ENCODE data around the gene CCDC61.

CCDC61 gene, protein sequence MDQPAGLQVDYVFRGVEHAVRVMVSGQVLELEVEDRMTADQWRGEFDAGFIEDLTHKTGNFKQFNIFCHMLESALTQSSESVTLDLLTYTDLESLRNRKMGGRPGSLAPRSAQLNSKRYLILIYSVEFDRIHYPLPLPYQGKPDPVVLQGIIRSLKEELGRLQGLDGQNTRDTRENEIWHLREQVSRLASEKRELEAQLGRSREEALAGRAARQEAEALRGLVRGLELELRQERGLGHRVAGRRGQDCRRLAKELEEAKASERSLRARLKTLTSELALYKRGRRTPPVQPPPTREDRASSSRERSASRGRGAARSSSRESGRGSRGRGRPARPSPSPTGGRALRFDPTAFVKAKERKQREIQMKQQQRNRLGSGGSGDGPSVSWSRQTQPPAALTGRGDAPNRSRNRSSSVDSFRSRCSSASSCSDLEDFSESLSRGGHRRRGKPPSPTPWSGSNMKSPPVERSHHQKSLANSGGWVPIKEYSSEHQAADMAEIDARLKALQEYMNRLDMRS

GRCh38 chr19:45994998-45995714 is at the start of gene CCDC61:
Gene CCDC61 (plus strand): TSS chr19:45995467. CDS start chr19:46003019, 7,552 bp downstream.
- Mint-ChIP-seq H3K4me1 (peaks cover 21% of the 10 kb centered on the region), H3K27me3 (peaks cover 23% of the 10 kb centered on the region), H3K9me3 (no peaks in the 10 kb centered on the region), H3K27ac (no peak within 1 kb of the TSS), H3K4me3 (no peak within 1 kb of the TSS), H3K36me3 (no peaks in the 10 kb centered on the region)
- CTCF ChIA-PET: interaction anchor here (0.6 to 1.8 kb wide), 4 partner anchors 11 to 226 kb away, joined by 3 to 7 read pairs (median 3); partner anchors contain the start of gene SIX5
- DNase-seq: peak; percentile 97

- H3K4me3 Mint-ChIP-seq: no peak overlapping the region
These were observed 47.3 kb upstream of the CCDC61 start for GRCh38 chr19:45947926-45948325.

DNA sequence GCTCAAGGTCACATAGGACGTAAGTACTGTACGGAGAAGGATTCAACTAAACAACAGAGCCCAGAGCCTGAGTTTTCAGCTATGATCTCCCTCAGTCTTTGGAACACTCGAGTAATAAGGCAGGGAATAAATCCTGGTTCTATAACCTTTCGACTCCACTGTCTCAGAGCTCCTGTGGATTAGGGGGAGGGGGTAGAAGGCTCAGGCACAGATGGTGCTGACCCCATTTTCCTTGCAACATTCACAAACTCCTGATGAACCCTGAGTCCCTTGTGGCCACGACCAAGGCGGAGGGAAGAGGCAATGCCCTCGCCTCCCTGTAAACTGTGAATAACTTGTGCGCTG is 43.0 kb upstream of the CCDC61 start:
- Mint-ChIP-seq H3K27me3 (peaks cover 35% of the 10 kb centered on the region), H3K36me3 (no peaks in the 10 kb centered on the region), H3K4me1 (peaks cover 29% of the 10 kb centered on the region), H3K9me3 (peaks cover 3% of the 10 kb centered on the region), H3K27ac (no peak overlapping the region), H3K4me3 (no peak overlapping the region)
- CTCF ChIA-PET: interaction anchor here (0.6 kb wide), 1 partner anchor 1599 kb away, joined by 3 read pairs; no protein-coding TSS in a partner anchor
- no peak for DNase-seq

More at GRCh38 chr19:45947926-45948325, 47.3 kb upstream of the CCDC61 start:
- CTCF ChIA-PET: interaction anchor here (0.8 kb wide), 1 partner anchor 64 kb away, joined by 3 read pairs; no protein-coding TSS in a partner anchor
- H3K27me3 Mint-ChIP-seq: peaks cover 29% of the 10 kb centered on the region
- H3K27ac Mint-ChIP-seq: no peak overlapping the region
- no peaks in the 10 kb centered on the region for H3K9me3 Mint-ChIP-seq
- DNase-seq: no peak
- H3K36me3 Mint-ChIP-seq: no peaks in the 10 kb centered on the region
- peaks cover 9% of the 10 kb centered on the region for H3K4me1 Mint-ChIP-seq

DNA sequence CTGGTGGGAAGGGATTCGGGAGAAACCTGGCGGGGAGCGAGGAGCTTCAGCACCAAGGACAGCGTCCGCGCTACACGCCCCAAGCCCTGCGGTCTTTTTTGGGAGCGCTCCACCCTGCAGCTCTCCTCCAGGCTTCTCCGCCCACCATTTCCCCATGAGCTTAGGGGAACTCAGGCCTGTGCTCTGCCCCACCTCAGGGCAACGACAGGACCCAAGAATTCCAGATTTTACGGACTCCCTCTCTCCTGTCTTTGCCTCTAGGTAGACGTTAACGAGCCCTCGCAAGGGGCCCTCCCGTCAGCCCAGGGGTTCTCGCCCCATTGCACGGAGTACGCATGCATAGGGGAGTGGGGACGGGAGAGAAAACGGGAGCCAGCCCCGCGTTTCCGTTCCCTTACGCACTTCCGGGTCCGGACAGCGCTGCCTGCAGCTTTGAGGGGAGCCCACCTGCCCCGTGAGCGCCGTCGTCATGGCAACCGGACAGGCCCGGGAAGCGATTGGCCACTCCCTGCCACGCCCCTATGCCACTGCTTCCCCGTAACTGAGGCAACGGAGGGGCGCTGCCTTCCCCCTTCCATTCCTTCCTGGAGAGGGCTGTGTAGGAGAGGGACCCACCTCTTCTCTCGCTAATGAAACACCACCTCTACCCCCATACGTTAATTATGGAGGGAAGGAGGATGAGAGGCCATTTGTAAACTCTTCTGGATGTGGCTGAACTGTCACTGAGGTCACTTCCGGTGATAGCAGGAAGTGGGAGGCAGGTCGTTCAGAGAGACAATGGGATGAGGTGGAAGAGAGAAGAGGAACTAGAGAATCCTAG is 42.4 kb upstream of the CCDC61 start:
- peak; percentile 74 for DNase-seq
- Mint-ChIP-seq H3K4me1 (peaks cover 29% of the 10 kb centered on the region), H3K36me3 (no peaks in the 10 kb centered on the region), H3K9me3 (peaks cover 3% of the 10 kb centered on the region), H3K27ac (peak overlapping the region; percentile 70), H3K27me3 (peaks cover 33% of the 10 kb centered on the region), H3K4me3 (peak overlapping the region; percentile 63)
- CTCF ChIA-PET: interaction anchor here (0.6 kb wide), 1 partner anchor 1598 kb away, joined by 3 read pairs; no protein-coding TSS in a partner anchor

DNA sequence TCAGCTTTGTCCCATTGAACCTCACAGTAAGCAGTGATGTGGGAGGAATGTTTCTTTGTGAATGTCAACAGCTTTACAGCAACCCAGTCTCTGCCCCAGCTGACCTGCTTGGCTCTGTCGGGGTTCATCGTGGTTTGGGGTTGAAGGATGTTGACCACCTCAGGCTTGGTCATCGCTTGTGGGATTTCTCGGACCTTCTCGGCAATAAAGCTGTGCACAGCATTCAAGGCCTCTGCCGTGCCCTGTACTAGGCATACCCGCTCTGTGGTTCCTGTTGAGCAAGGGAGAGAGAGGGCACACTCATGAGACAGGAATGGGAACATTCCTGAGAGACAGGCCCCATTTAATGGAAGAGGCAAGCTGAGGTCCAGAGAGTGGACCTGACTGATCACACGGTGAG is 41.6 kb upstream of the CCDC61 start:
- H3K4me1 Mint-ChIP-seq: peaks cover 29% of the 10 kb centered on the region
- no peak overlapping the region for H3K4me3 Mint-ChIP-seq
- DNase-seq: no peak
- H3K27me3 Mint-ChIP-seq: peaks cover 40% of the 10 kb centered on the region
- no peaks in the 10 kb centered on the region for H3K36me3 Mint-ChIP-seq
- H3K9me3 Mint-ChIP-seq: peaks cover 3% of the 10 kb centered on the region
- H3K27ac Mint-ChIP-seq: no peak overlapping the region
- CTCF ChIA-PET: no interaction called here

GRCh38 chr19:45954156-45954555 is 41.1 kb upstream of the CCDC61 start:
- CTCF ChIA-PET: no interaction called here
- H3K4me3 Mint-ChIP-seq: no peak overlapping the region
- no peak overlapping the region for H3K27ac Mint-ChIP-seq
- H3K4me1 Mint-ChIP-seq: peaks cover 29% of the 10 kb centered on the region
- DNase-seq: no peak
- peaks cover 44% of the 10 kb centered on the region for H3K27me3 Mint-ChIP-seq
- peaks cover 3% of the 10 kb centered on the region for H3K9me3 Mint-ChIP-seq
- no peaks in the 10 kb centered on the region for H3K36me3 Mint-ChIP-seq

GRCh38 chr19:45955905-45956608 is 39.2 kb upstream of the CCDC61 start:
- peaks cover 3% of the 10 kb centered on the region for H3K9me3 Mint-ChIP-seq
- no peaks in the 10 kb centered on the region for H3K36me3 Mint-ChIP-seq
- DNase-seq: no peak
- H3K4me3 Mint-ChIP-seq: no peak overlapping the region
- peaks cover 64% of the 10 kb centered on the region for H3K27me3 Mint-ChIP-seq
- H3K4me1 Mint-ChIP-seq: peaks cover 29% of the 10 kb centered on the region
- no peak overlapping the region for H3K27ac Mint-ChIP-seq
- CTCF ChIA-PET: no interaction called here

DNA sequence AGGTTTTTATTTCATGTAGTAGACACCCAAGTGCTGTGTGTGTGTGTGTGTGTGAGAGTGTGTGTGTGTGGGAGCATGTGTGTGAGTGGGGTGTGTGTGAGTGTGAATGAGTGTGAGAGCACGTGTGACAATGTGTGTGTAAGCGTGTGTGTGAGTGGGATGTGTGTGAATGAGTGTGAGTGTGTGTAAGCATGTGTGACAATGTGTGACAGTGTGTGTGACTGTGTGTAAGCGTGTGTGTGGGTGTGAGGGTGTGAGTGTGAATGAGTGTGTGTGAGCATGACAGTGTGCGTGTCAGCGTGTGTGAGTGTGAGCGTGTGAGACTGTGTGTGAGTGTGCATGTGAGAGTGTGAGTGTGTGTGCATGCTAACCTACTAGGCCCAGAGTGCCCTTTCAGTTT is 36.9 kb upstream of the CCDC61 start:
- no peaks in the 10 kb centered on the region for H3K9me3 Mint-ChIP-seq
- no peak overlapping the region for H3K27ac Mint-ChIP-seq
- H3K27me3 Mint-ChIP-seq: peaks cover 71% of the 10 kb centered on the region
- no peaks in the 10 kb centered on the region for H3K36me3 Mint-ChIP-seq
- H3K4me3 Mint-ChIP-seq: no peak overlapping the region
- DNase-seq: no peak
- H3K4me1 Mint-ChIP-seq: peaks cover 16% of the 10 kb centered on the region
- CTCF ChIA-PET: no interaction called here

GRCh38 chr19:45958769-45959516 is 36.3 kb upstream of the CCDC61 start:
- H3K4me1 Mint-ChIP-seq: peaks cover 10% of the 10 kb centered on the region
- H3K27me3 Mint-ChIP-seq: peaks cover 72% of the 10 kb centered on the region
- no peaks in the 10 kb centered on the region for H3K9me3 Mint-ChIP-seq
- CTCF ChIA-PET: interaction anchor here (1.3 kb wide), 1 partner anchor 33 kb away, joined by 3 read pairs; no protein-coding TSS in a partner anchor
- no peak overlapping the region for H3K27ac Mint-ChIP-seq
- no peak for DNase-seq
- no peak overlapping the region for H3K4me3 Mint-ChIP-seq
- no peaks in the 10 kb centered on the region for H3K36me3 Mint-ChIP-seq

- H3K36me3 Mint-ChIP-seq: no peaks in the 10 kb centered on the region
- DNase-seq: no peak
- peaks cover 9% of the 10 kb centered on the region for H3K4me1 Mint-ChIP-seq
- H3K4me3 Mint-ChIP-seq: no peak overlapping the region
- peaks cover 70% of the 10 kb centered on the region for H3K27me3 Mint-ChIP-seq
- CTCF ChIA-PET: interaction anchor here (1.3 kb wide), 1 partner anchor 34 kb away, joined by 3 read pairs; no protein-coding TSS in a partner anchor
- no peak overlapping the region for H3K27ac Mint-ChIP-seq
- H3K9me3 Mint-ChIP-seq: no peaks in the 10 kb centered on the region
These were observed 35.7 kb upstream of the CCDC61 start for GRCh38 chr19:45959517-45960025.

DNA sequence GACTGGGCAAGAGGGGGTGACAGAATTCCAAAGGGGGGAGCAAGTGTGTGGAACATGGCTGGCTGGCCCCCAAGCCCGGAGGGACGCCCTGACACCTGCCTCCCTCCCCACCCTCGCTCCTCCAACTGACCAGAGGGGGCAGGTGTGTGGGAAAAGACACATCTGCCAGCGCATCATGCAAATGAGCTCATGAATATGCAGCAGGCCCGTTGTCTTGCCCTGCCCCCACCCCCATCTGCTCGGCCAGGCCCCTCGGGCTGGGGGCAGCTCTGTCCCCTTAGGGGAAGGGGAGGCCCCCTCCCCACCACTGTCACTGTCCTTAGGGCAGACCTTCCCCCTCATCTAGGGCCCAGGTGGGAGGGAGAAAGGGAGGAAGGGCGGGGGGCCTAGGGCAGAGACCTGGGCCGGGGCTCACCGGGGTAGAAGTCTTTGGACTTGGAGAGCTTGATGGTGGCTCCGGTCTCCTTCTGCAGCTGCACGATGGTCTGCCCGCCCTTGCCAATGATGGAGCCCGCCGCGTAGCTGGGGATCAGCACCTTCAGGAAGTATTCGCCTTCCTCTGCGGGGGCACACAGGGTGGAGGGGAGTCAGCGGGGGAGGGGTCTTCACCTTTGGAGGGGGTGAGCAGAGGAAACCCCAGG is 34.6 kb upstream of the CCDC61 start:
- DNase-seq: no peak
- no peak overlapping the region for H3K27ac Mint-ChIP-seq
- CTCF ChIA-PET: interaction anchor here (1.3 kb wide), 1 partner anchor 35 kb away, joined by 3 read pairs; no protein-coding TSS in a partner anchor
- no peaks in the 10 kb centered on the region for H3K36me3 Mint-ChIP-seq
- no peaks in the 10 kb centered on the region for H3K9me3 Mint-ChIP-seq
- no peak overlapping the region for H3K4me3 Mint-ChIP-seq
- peaks cover 71% of the 10 kb centered on the region for H3K27me3 Mint-ChIP-seq
- no peaks in the 10 kb centered on the region for H3K4me1 Mint-ChIP-seq

DNA sequence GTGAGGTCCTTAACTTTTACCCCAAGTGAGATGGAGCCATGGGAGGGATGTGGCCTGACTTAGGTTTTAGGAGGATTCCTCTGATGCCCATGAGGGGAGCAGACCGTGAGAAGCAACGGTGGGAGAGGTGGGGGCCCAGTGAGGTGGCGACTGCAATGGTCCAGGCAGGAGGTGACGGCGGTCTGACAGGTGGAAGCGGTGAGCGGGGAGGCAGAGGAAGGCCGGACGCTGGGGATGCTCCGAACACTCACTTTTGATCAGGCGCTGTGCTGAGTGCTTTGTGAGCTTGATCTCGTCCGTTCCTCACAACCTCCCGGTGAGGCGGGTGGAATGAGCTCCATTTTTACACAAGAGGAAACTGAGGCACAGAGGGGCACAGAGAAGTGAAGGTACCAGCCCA is 33.2 kb upstream of the CCDC61 start:
- no peak overlapping the region for H3K27ac Mint-ChIP-seq
- H3K4me3 Mint-ChIP-seq: no peak overlapping the region
- no peaks in the 10 kb centered on the region for H3K9me3 Mint-ChIP-seq
- H3K27me3 Mint-ChIP-seq: peaks cover 73% of the 10 kb centered on the region
- H3K36me3 Mint-ChIP-seq: no peaks in the 10 kb centered on the region
- CTCF ChIA-PET: interaction anchor here (0.6 kb wide), 1 partner anchor 1427 kb away, joined by 3 read pairs; no protein-coding TSS in a partner anchor
- no peak for DNase-seq
- H3K4me1 Mint-ChIP-seq: no peaks in the 10 kb centered on the region
